ENCODE data around the gene FANCI. TPM values are rescaled to one million over a fixed set of nuclear protein-coding genes. Genes with fewer than 3 reads are reported as not detected.

The FANCI gene
- polyA plus RNA-seq, 2 donors, result 6.6 to 10.4 TPM

- H3K27me3 ChIP-seq (ENCODE audit: control insufficient read depth in 1 of 2, insufficient read depth in 2 of 2, low read length in 2 of 2), result peaks cover 7 to 27% of the 10 kb centered on the region in 2 donors
- no peak overlapping the region for H3K4me3 ChIP-seq (ENCODE audit: low read depth in 1 of 2, low read length in 2 of 2)
- 4 to 9% methylated on average over 43 to 73 of the region's 73 CpGs for WGBS, 2 donors
- H3K27ac ChIP-seq (ENCODE audit: low read depth in 2 of 2, low read length in 1 of 2), result no peak overlapping the region
- H3K36me3 ChIP-seq (ENCODE audit: control insufficient read depth in 2 of 2, insufficient read depth in 2 of 2, low read length in 1 of 2), result no peaks in the 10 kb centered on the region
- H3K9me3 ChIP-seq (ENCODE audit: control insufficient read depth in 2 of 2, insufficient read depth in 1 of 2, low read depth in 1 of 2, low read length in 1 of 2), result peaks cover 0 to 13% of the 10 kb centered on the region in 2 donors
- peaks cover 9 to 19% of the 10 kb centered on the region in 2 donors for H3K4me1 ChIP-seq (ENCODE audit: control insufficient read depth in 2 of 2, insufficient read depth in 2 of 2, low read length in 1 of 2)
These were observed 118.7 kb downstream of the FANCI start for GRCh38 chr15:89362203-89363101.

- no peak overlapping the region for H3K27ac ChIP-seq (ENCODE audit: low read depth in 2 of 2, low read length in 1 of 2)
- H3K4me3 ChIP-seq (ENCODE audit: low read depth in 1 of 2, low read length in 2 of 2), result no peak overlapping the region
- no peaks in the 10 kb centered on the region for H3K36me3 ChIP-seq (ENCODE audit: control insufficient read depth in 2 of 2, insufficient read depth in 2 of 2, low read length in 1 of 2)
- peaks cover 0 to 15% of the 10 kb centered on the region in 2 donors for H3K9me3 ChIP-seq (ENCODE audit: control insufficient read depth in 2 of 2, insufficient read depth in 1 of 2, low read depth in 1 of 2, low read length in 1 of 2)
- WGBS, 2 donors, result 14 to 19% methylated on average over 6 of the region's 6 CpGs
- H3K4me1 ChIP-seq (ENCODE audit: control insufficient read depth in 2 of 2, insufficient read depth in 2 of 2, low read length in 1 of 2), result peaks cover 13 to 23% of the 10 kb centered on the region in 2 donors
- H3K27me3 ChIP-seq (ENCODE audit: control insufficient read depth in 1 of 2, insufficient read depth in 2 of 2, low read length in 2 of 2), result peaks cover 4 to 33% of the 10 kb centered on the region in 2 donors
These were observed 119.4 kb downstream of the FANCI start for GRCh38 chr15:89363133-89363532.

- H3K36me3 ChIP-seq (ENCODE audit: control insufficient read depth in 2 of 2, insufficient read depth in 2 of 2, low read length in 1 of 2), result no peaks in the 10 kb centered on the region
- 24 to 36% methylated on average over 4 of the region's 4 CpGs for WGBS, 2 donors
These were observed 120.0 kb downstream of the FANCI start for GRCh38 chr15:89363770-89364169.

GRCh38 chr15:89364341-89364740, 120.6 kb downstream of the FANCI start:
- Histone ChIP-seq H3K9me3 (ENCODE audit: control insufficient read depth in 2 of 2, insufficient read depth in 1 of 2, low read depth in 1 of 2, low read length in 1 of 2) (peaks cover 0 to 15% of the 10 kb centered on the region in 2 donors), H3K27me3 (ENCODE audit: control insufficient read depth in 1 of 2, insufficient read depth in 2 of 2, low read length in 2 of 2) (peaks cover 3 to 43% of the 10 kb centered on the region in 2 donors), H3K4me1 (ENCODE audit: control insufficient read depth in 2 of 2, insufficient read depth in 2 of 2, low read length in 1 of 2) (peaks cover 13 to 16% of the 10 kb centered on the region in 2 donors), H3K36me3 (ENCODE audit: control insufficient read depth in 2 of 2, insufficient read depth in 2 of 2, low read length in 1 of 2) (no peaks in the 10 kb centered on the region), H3K4me3 (ENCODE audit: low read depth in 1 of 2, low read length in 2 of 2) (no peak overlapping the region), H3K27ac (ENCODE audit: low read depth in 2 of 2, low read length in 1 of 2) (no peak overlapping the region)
- 14 to 19% methylated on average over 6 of the region's 6 CpGs for WGBS, 2 donors

More at GRCh38 chr15:89363770-89364169, 120.0 kb downstream of the FANCI start:
- peaks cover 3 to 39% of the 10 kb centered on the region in 2 donors for H3K27me3 ChIP-seq (ENCODE audit: control insufficient read depth in 1 of 2, insufficient read depth in 2 of 2, low read length in 2 of 2)
- H3K27ac ChIP-seq (ENCODE audit: low read depth in 2 of 2, low read length in 1 of 2), result no peak overlapping the region
- no peak overlapping the region for H3K4me3 ChIP-seq (ENCODE audit: low read depth in 1 of 2, low read length in 2 of 2)
- H3K4me1 ChIP-seq (ENCODE audit: control insufficient read depth in 2 of 2, insufficient read depth in 2 of 2, low read length in 1 of 2), result peaks cover 13 to 19% of the 10 kb centered on the region in 2 donors
- peaks cover 0 to 15% of the 10 kb centered on the region in 2 donors for H3K9me3 ChIP-seq (ENCODE audit: control insufficient read depth in 2 of 2, insufficient read depth in 1 of 2, low read depth in 1 of 2, low read length in 1 of 2)

- 20 to 31% methylated on average over 13 of the region's 13 CpGs for WGBS, 2 donors
- H3K4me1 ChIP-seq (ENCODE audit: control insufficient read depth in 2 of 2, insufficient read depth in 2 of 2, low read length in 1 of 2), result peaks cover 13 to 16% of the 10 kb centered on the region in 2 donors
- no peak overlapping the region for H3K27ac ChIP-seq (ENCODE audit: low read depth in 2 of 2, low read length in 1 of 2)
- no peaks in the 10 kb centered on the region for H3K36me3 ChIP-seq (ENCODE audit: control insufficient read depth in 2 of 2, insufficient read depth in 2 of 2, low read length in 1 of 2)
- H3K9me3 ChIP-seq (ENCODE audit: control insufficient read depth in 2 of 2, insufficient read depth in 1 of 2, low read depth in 1 of 2, low read length in 1 of 2), result peaks cover 0 to 15% of the 10 kb centered on the region in 2 donors
- H3K27me3 ChIP-seq (ENCODE audit: control insufficient read depth in 1 of 2, insufficient read depth in 2 of 2, low read length in 2 of 2), result peaks cover 3 to 42% of the 10 kb centered on the region in 2 donors
- no peak overlapping the region for H3K4me3 ChIP-seq (ENCODE audit: low read depth in 1 of 2, low read length in 2 of 2)
These were observed 121.1 kb downstream of the FANCI start for GRCh38 chr15:89364741-89365450.

- peaks cover 13 to 16% of the 10 kb centered on the region in 2 donors for H3K4me1 ChIP-seq (ENCODE audit: control insufficient read depth in 2 of 2, insufficient read depth in 2 of 2, low read length in 1 of 2)
These were observed 121.8 kb downstream of the FANCI start for GRCh38 chr15:89365462-89366065.

More at GRCh38 chr15:89365462-89366065, 121.8 kb downstream of the FANCI start:
- Histone ChIP-seq H3K27ac (ENCODE audit: low read depth in 2 of 2, low read length in 1 of 2) (no peak overlapping the region), H3K36me3 (ENCODE audit: control insufficient read depth in 2 of 2, insufficient read depth in 2 of 2, low read length in 1 of 2) (no peaks in the 10 kb centered on the region), H3K27me3 (ENCODE audit: control insufficient read depth in 1 of 2, insufficient read depth in 2 of 2, low read length in 2 of 2) (peaks cover 3 to 42% of the 10 kb centered on the region in 2 donors), H3K9me3 (ENCODE audit: control insufficient read depth in 2 of 2, insufficient read depth in 1 of 2, low read depth in 1 of 2, low read length in 1 of 2) (peaks cover 0 to 15% of the 10 kb centered on the region in 2 donors), H3K4me3 (ENCODE audit: low read depth in 1 of 2, low read length in 2 of 2) (no peak overlapping the region)
- 16 to 21% methylated on average over 22 of the region's 22 CpGs for WGBS, 2 donors

Other genes with a start within 250 kb of the FANCI start
- 1 to 10 TPM; 3.8 to 6.0 TPM for gene ABHD2, start 155.5 kb upstream of the FANCI start, polyA plus RNA-seq
- not detected for gene RLBP1, start 22.4 kb upstream of the FANCI start, polyA plus RNA-seq
- gene POLG, start 90.8 kb downstream of the FANCI start, polyA plus RNA-seq, result 10 to 100 TPM; 27.2 to 48.1 TPM